NB4 (cell line): ENCODE measurements around the gene CDADC1.

ENCODE experiments used
- DNase-seq: peaks from one replicate; pipeline ENCODE4 v3.0.0; 2010; ENCODE audit warnings: low read depth
- H3K4me3 ChIP-seq: one replicate; pipeline ENCODE4 v1.5.1; 2011; ENCODE audit warnings: mild to moderate bottlenecking, low read depth, low read length, moderate library complexity
- MAX ChIP-seq: IDR thresholded peaks from 2 replicates; pipeline ENCODE4 v1.6.1; 2011; ENCODE audit warnings: low read depth, low read length
- MYC ChIP-seq: IDR thresholded peaks from 2 replicates; pipeline ENCODE4 v1.6.1; 2011; ENCODE audit warnings: low read depth, low read length
- POLR2A ChIP-seq: IDR thresholded peaks from 2 replicates; pipeline ENCODE4 v1.6.1; 2011; ENCODE audit warnings: mild to moderate bottlenecking; ENCODE audit not compliant: insufficient read length; ENCODE audit errors: extremely low read depth
- TF ChIP-seq, protein P1 (sequence below): IDR thresholded peaks from one replicate; pipeline ENCODE4 v1.5.1; 2012; ENCODE audit warnings: low read depth, low read length

Gene CDADC1

GRCh38 chr13:49247643-49248621 is at the start of gene CDADC1:
TSS of gene CDADC1 (plus strand) at chr13:49247925. CDS start at chr13:49248038, 113 bp downstream.
- peak within 1 kb of the TSS; percentile 92 for H3K4me3 ChIP-seq
- DNase-seq, result peak; percentile 98
- TF ChIP-seq MYC (no peak; the same call in none of the 2 replicates), MAX (peak; percentile 43), POLR2A (peak; percentile 96)
- TF ChIP-seq, protein P1, sequence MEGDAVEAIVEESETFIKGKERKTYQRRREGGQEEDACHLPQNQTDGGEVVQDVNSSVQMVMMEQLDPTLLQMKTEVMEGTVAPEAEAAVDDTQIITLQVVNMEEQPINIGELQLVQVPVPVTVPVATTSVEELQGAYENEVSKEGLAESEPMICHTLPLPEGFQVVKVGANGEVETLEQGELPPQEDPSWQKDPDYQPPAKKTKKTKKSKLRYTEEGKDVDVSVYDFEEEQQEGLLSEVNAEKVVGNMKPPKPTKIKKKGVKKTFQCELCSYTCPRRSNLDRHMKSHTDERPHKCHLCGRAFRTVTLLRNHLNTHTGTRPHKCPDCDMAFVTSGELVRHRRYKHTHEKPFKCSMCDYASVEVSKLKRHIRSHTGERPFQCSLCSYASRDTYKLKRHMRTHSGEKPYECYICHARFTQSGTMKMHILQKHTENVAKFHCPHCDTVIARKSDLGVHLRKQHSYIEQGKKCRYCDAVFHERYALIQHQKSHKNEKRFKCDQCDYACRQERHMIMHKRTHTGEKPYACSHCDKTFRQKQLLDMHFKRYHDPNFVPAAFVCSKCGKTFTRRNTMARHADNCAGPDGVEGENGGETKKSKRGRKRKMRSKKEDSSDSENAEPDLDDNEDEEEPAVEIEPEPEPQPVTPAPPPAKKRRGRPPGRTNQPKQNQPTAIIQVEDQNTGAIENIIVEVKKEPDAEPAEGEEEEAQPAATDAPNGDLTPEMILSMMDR, result no peak

- H3K4me3 ChIP-seq, result no peak overlapping the region
- TF ChIP-seq, protein P1, result no peak
- no peak for TF ChIP-seq MAX
- TF ChIP-seq POLR2A, result no peak
- no peak for TF ChIP-seq MYC
- DNase-seq, result no peak
Measured at GRCh38 chr13:49206641-49207040, 41.1 kb upstream of the CDADC1 start.

- no peak for DNase-seq
- TF ChIP-seq, protein P1, result no peak
- TF ChIP-seq MAX (no peak), MYC (no peak), POLR2A (no peak)
- no peak overlapping the region for H3K4me3 ChIP-seq
Measured at GRCh38 chr13:49208619-49209018, 39.1 kb upstream of the CDADC1 start.

- no peak for DNase-seq
- no peak overlapping the region for H3K4me3 ChIP-seq
- TF ChIP-seq MYC (no peak), MAX (no peak), POLR2A (no peak)
- TF ChIP-seq, protein P1, result no peak
Measured at GRCh38 chr13:49210114-49210513, 37.6 kb upstream of the CDADC1 start.

DNA sequence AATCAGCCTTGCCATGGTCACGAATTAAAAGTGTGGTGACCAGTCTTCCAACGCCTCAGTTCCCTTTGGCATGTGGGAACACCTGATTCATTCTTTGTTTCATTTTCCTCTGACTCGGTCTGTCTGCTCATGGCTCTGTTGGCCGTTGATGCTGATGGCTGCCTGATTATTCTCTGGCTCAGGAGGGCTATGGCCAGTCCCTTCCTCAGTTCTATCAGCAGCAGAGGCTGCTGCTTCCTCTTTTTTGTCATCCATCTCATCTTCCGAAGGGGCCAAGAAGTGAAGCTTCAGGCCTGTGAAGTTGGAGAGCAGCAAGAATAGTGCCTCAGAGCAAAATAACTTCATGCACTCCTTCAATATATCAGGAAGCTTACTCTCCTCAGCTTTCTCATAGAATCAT is 37.1 kb upstream of the CDADC1 start:
- no peak overlapping the region for H3K4me3 ChIP-seq
- TF ChIP-seq, protein P1, result no peak
- no peak for TF ChIP-seq MAX
- no peak for TF ChIP-seq MYC
- TF ChIP-seq POLR2A, result no peak
- DNase-seq, result peak; percentile 23

GRCh38 chr13:49213539-49213938 is 34.2 kb upstream of the CDADC1 start:
- TF ChIP-seq, protein P1, result no peak
- no peak for TF ChIP-seq MYC
- TF ChIP-seq POLR2A, result no peak
- TF ChIP-seq MAX, result no peak
- peak; percentile 37 for DNase-seq
- no peak overlapping the region for H3K4me3 ChIP-seq
